A673 (cell line): Measurements from ENCODE around the gene GRK6. TPM values are rescaled to one million over a fixed set of nuclear protein-coding genes. Genes with fewer than 3 reads are reported as not detected.

Experiments
- BruUV-seq: library from RNA; stranded (reverse); fragments of 400-500 nt; replicated peaks from 2 replicates; lab custom pipeline; 2021; lab: Mats Ljungman, UMichigan
- CTCF ChIA-PET: fragments of 300-600 bp; sonication (Branson Sonifier 250); formaldehyde crosslinking; loops from one replicate; lab custom pipeline; 2022; ENCODE audit warnings: antibody characterized with exemption; lab: Charles Lee
- POLR2A ChIA-PET: fragments of 300-600 bp; sonication (Branson Sonifier 250); formaldehyde crosslinking; loops from one replicate; lab custom pipeline; 2022; ENCODE audit warnings: antibody characterized with exemption; ENCODE audit not compliant: low non-redundant PET; lab: Charles Lee
- DNase-seq: peaks from one replicate; pipeline ENCODE4 v3.0.0-alpha.2; 2015; ENCODE audit warnings: low spot score
- H3K27ac ChIP-seq: fragments of 200-600 bp; sonication (generic); 2 replicates; pipeline ENCODE4 v1.5.1; 2016; ENCODE audit warnings: mixed run types, low read depth, mild to moderate bottlenecking, mixed read lengths, antibody characterized with exemption, low read length; ENCODE audit not compliant: poor library complexity, severe bottlenecking
- H3K27me3 ChIP-seq: fragments of 200-600 bp; sonication (generic); replicated peaks from 2 replicates; pipeline ENCODE4 v1.6.1; 2017; ENCODE audit warnings: mixed run types, low read depth, mild to moderate bottlenecking, mixed read lengths, antibody characterized with exemption, low read length; ENCODE audit not compliant: insufficient read depth, poor library complexity
- H3K36me3 ChIP-seq: fragments of 200-600 bp; sonication (generic); 2 replicates; pipeline ENCODE4 v1.6.1; 2016; ENCODE audit warnings: mixed run types, mild to moderate bottlenecking, mixed read lengths, antibody characterized with exemption, low read length; ENCODE audit not compliant: insufficient read depth, poor library complexity, severe bottlenecking
- H3K4me1 ChIP-seq: fragments of 200-600 bp; sonication (generic); 2 replicates; pipeline ENCODE4 v1.6.1; 2017; ENCODE audit warnings: mixed run types, mild to moderate bottlenecking, mixed read lengths, antibody characterized with exemption, low read length; ENCODE audit not compliant: insufficient read depth, poor library complexity, severe bottlenecking
- H3K4me3 ChIP-seq: fragments of 200-600 bp; sonication (generic); 2 replicates; pipeline ENCODE4 v1.5.1; 2016; ENCODE audit warnings: low read depth, mixed run types, mild to moderate bottlenecking, mixed read lengths, low read length; ENCODE audit not compliant: poor library complexity, severe bottlenecking
- H3K9me3 ChIP-seq: fragments of 200-600 bp; sonication (generic); 2 replicates; pipeline ENCODE4 v1.6.1; 2016; ENCODE audit warnings: mixed run types, low read depth, mild to moderate bottlenecking, mixed read lengths, antibody characterized with exemption, low read length; ENCODE audit not compliant: poor library complexity, severe bottlenecking
- CTCF ChIP-seq: fragments of 300-800, 200-600 bp; sonication (generic); conservative IDR thresholded peaks from 2 replicates; pipeline ENCODE4 v1.5.1; 2017; ENCODE audit warnings: low read depth, mild to moderate bottlenecking, antibody characterized with exemption, low read length, moderate library complexity, mixed read lengths
- EZH2 ChIP-seq: fragments of 200-600 bp; sonication (generic); IDR thresholded peaks from 2 replicates; pipeline ENCODE4 v1.6.1; 2017; ENCODE audit warnings: borderline replicate concordance, low read depth, mild to moderate bottlenecking, mixed read lengths, antibody characterized with exemption, low read length; ENCODE audit not compliant: poor library complexity, severe bottlenecking
- intact Hi-C: fragments of 100-400 bp; cut with micrococcal nuclease; formaldehyde crosslinking; loops from one replicate; pipeline ENCODE4 v1.10.0; 2022; ENCODE audit not compliant: unreplicated experiment
- total RNA-seq: library from RNA; stranded (reverse); gene quantifications from 2 replicates; pipeline ENCODE4 v1.2.3, GENCODE V29; 2021

The GRK6 gene
- total RNA-seq, 1 experiment from 2014 or later, result 32.1 TPM

- TF ChIP-seq EZH2 (no peak), CTCF (peak; percentile 58)
- intact Hi-C loops, result no loop called here
- no TSS peak for BruUV-seq
- Histone ChIP-seq H3K36me3 (no peaks in the 10 kb centered on the region), H3K9me3 (no peaks in the 10 kb centered on the region), H3K27me3 (peaks cover 44% of the 10 kb centered on the region), H3K27ac (no peak overlapping the region), H3K4me3 (peak overlapping the region; percentile 46), H3K4me1 (peaks cover 18% of the 10 kb centered on the region)
- ChIA-PET CTCF (no interaction called here), POLR2A (no interaction called here)
- peak; percentile 66 for DNase-seq
Measured at GRCh38 chr5:177402271-177403043, 24.0 kb upstream of the GRK6 start.

- BruUV-seq, result no TSS peak
- no peak overlapping the region for H3K27ac ChIP-seq
- no peaks in the 10 kb centered on the region for H3K9me3 ChIP-seq
- peaks cover 44% of the 10 kb centered on the region for H3K27me3 ChIP-seq
- TF ChIP-seq CTCF (no peak), EZH2 (no peak)
- DNase-seq, result peak; percentile 21
- POLR2A ChIA-PET, result no interaction called here
- H3K4me1 ChIP-seq, result peaks cover 18% of the 10 kb centered on the region
- H3K4me3 ChIP-seq, result peak overlapping the region; percentile 46
- intact Hi-C loops, result no loop called here
- H3K36me3 ChIP-seq, result no peaks in the 10 kb centered on the region
- CTCF ChIA-PET, result interaction anchor here (1.0 to 2.1 kb wide), 2 partner anchors 12 to 52 kb away, joined by 3 to 7 read pairs; no protein-coding TSS in a partner anchor
Measured at GRCh38 chr5:177403102-177403791, 23.2 kb upstream of the GRK6 start.

GRCh38 chr5:177403792-177404640, 22.5 kb upstream of the GRK6 start:
- ChIA-PET CTCF (interaction anchor here (0.7 to 2.1 kb wide), 3 partner anchors 13 to 53 kb away, joined by 3 to 7 read pairs (median 5); no protein-coding TSS in a partner anchor), POLR2A (no interaction called here)
- peak overlapping the region; percentile 46 for H3K4me3 ChIP-seq
- no peaks in the 10 kb centered on the region for H3K36me3 ChIP-seq
- H3K4me1 ChIP-seq, result peaks cover 18% of the 10 kb centered on the region
- BruUV-seq, result no TSS peak
- H3K27ac ChIP-seq, result no peak overlapping the region
- H3K9me3 ChIP-seq, result no peaks in the 10 kb centered on the region
- peak; percentile 62 for DNase-seq
- peaks cover 44% of the 10 kb centered on the region for H3K27me3 ChIP-seq
- peak; percentile 52 for TF ChIP-seq CTCF
- no peak for TF ChIP-seq EZH2
- intact Hi-C loops, result no loop called here
